ENCODE results near the gene PPFIA4. TPM values are rescaled to one million over a fixed set of nuclear protein-coding genes. Genes with fewer than 3 reads are reported as not detected.

The PPFIA4 gene
- total and polyA plus RNA-seq, 9 of the 15 experiments (the other 6 are each of a cell fraction or from before 2014, with no cell fraction given) = 0.07 to 12.0 (median 0.70) TPM

- no peaks in the 10 kb centered on the region for H3K36me3 ChIP-seq (ENCODE audit: control insufficient read depth, insufficient read depth, low read length)
- WGBS (ENCODE audit: insufficient coverage, low coverage, missing lambda C conversion rate) = 0% methylated on average over 2 of the region's 2 CpGs
- no peaks in the 10 kb centered on the region for H3K79me2 ChIP-seq (ENCODE audit: control insufficient read depth, insufficient read depth, low read length)
- H2AFZ ChIP-seq (ENCODE audit: low read depth, low read length) = no peak overlapping the region
- H3K27ac ChIP-seq (ENCODE audit: extremely low read depth, low read depth, low read length) = no peak overlapping the region
- no peak overlapping the region for H3K4me3 ChIP-seq
- no peak overlapping the region; a peak in 1 of 4 replicates for H3K9ac ChIP-seq (ENCODE audit: insufficient read depth in 1 of 2, low read depth in 2 of 2, low read length in 2 of 2)
- peaks cover 0 to 5% of the 10 kb centered on the region in 2 experiments; a peak in 1 of 5 replicates for H3K4me1 ChIP-seq (replicated peaks in 1 of 2; ENCODE audit: control insufficient read depth in 2 of 2, insufficient read depth in 2 of 2, low read length in 2 of 2)
- no peak overlapping the region for H3K4me2 ChIP-seq (ENCODE audit: insufficient read depth, low read length)
- intact Hi-C loops (cut with micrococcal nuclease) = no loop called here
- no peak for TF ChIP-seq CHAMP1 (IDR thresholded peaks at IDR 0.05)
- TF ChIP-seq SMARCE1 (IDR thresholded peaks at IDR 0.05) = no peak
- TF ChIP-seq SREBF2 (CRISPR knock-in tag; IDR thresholded peaks at IDR 0.05) = no peak
- no peak for TF ChIP-seq ETS2 (tag; IDR thresholded peaks at IDR 0.05; ENCODE audit: borderline replicate concordance, poor library complexity, severe bottlenecking)
- TF ChIP-seq ZKSCAN8 (CRISPR knock-in tag; IDR thresholded peaks at IDR 0.05) = no peak
- TF ChIP-seq ESRRA (IDR thresholded peaks at IDR 0.05; ENCODE audit: borderline replicate concordance, low read depth) = no peak
- TF ChIP-seq TAF1 (IDR thresholded peaks at IDR 0.05; ENCODE audit: control insufficient read depth, extremely low read depth, insufficient read depth, low read length, severe bottlenecking) = no peak
- TF ChIP-seq SETDB1 (IDR thresholded peaks at IDR 0.05; ENCODE audit: low read length) = no peak
- TF ChIP-seq, protein P1, sequence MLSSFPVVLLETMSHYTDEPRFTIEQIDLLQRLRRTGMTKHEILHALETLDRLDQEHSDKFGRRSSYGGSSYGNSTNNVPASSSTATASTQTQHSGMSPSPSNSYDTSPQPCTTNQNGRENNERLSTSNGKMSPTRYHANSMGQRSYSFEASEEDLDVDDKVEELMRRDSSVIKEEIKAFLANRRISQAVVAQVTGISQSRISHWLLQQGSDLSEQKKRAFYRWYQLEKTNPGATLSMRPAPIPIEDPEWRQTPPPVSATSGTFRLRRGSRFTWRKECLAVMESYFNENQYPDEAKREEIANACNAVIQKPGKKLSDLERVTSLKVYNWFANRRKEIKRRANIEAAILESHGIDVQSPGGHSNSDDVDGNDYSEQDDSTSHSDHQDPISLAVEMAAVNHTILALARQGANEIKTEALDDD (IDR thresholded peaks at IDR 0.05) = no peak
- no peak for TF ChIP-seq HSF4 (CRISPR knock-in tag; IDR thresholded peaks at IDR 0.05; ENCODE audit: borderline replicate concordance)
- TF ChIP-seq ZNF280B (CRISPR knock-in tag; IDR thresholded peaks at IDR 0.05) = no peak
- TF ChIP-seq CSDE1 (IDR thresholded peaks at IDR 0.05) = no peak
- no peak for ATAC-seq
- in situ Hi-C loops (cut with MboI) = no loop called here
- no peaks in the 10 kb centered on the region for H3K9me3 ChIP-seq (replicated peaks; ENCODE audit: control insufficient read depth, insufficient read depth, low read depth, low read length)
- no TSS peak for BruUV-seq (replicated peaks)
- H4K20me1 ChIP-seq (replicated peaks; ENCODE audit: control insufficient read depth, insufficient read depth, low read length) = peaks cover 11% of the 10 kb centered on the region
- no peaks in the 10 kb centered on the region for H3K9me1 ChIP-seq (ENCODE audit: control insufficient read depth, insufficient read depth, low read length)
- ChIA-PET POLR2A (no interaction called here), CTCF (ENCODE audit: low intra/inter-chr PET ratio) (no interaction called here)
- no peak for FAIRE-seq
- H3K27me3 ChIP-seq (ENCODE audit: control insufficient read depth in 2 of 2, insufficient read depth in 2 of 2, low read length in 2 of 2) = peaks cover 3 to 63% of the 10 kb centered on the region in 2 experiments; a peak in 3 of 5 replicates
- DNase-seq (ENCODE audit: extremely low read depth in 1 of 4, low spot score in 3 of 4) = no peak
Measured at GRCh38 chr1:203122159-203122558, 95.9 kb downstream of the PPFIA4 start.
